ENCODE results near the gene SHKBP1. TPM values are rescaled to one million over a fixed set of nuclear protein-coding genes. Genes with fewer than 3 reads are reported as not detected.
"Not testable (repeated sequence)": the region's sequence is repeated elsewhere in the genome, so short reads cannot be mapped to it uniquely, and the experiment has no call there.

SHKBP1 gene
- total RNA-seq, 2 donors from 2014 or later, result 23.5 to 24.4 TPM

DNA sequence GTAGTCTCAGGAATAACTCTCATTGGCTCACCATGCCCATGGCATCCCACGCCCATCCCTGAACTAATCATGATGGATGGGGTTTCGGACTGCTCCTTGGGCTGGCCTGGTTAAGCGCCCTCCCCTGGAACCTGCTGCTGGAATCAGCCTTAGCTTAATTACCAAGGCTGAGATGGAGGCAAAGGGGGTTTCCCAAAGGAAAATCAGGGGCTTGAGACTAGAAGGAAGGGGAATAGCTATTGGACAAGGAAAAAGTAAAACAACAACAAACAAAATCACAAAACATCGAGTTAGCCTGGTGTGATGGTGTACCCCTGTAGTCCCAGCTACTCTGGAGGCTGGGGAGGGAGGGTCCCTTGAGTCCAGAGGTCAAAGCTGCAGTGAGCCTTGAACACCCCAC lies 25.7 kb upstream of the SHKBP1 start:
- DNase-seq (no peak), ATAC-seq (no peak)
- intact Hi-C loops (cut with DNase I), result no loop called here

- intact Hi-C loops (cut with DNase I), result no loop called here
- DNase-seq, result no peak
- no peak for ATAC-seq
Measured at GRCh38 chr19:40552848-40553247, 23.8 kb upstream of the SHKBP1 start.

- DNase-seq, result no peak
- intact Hi-C loops (cut with DNase I), result no loop called here
- no peak for ATAC-seq
Measured at GRCh38 chr19:40553885-40554857, 22.5 kb upstream of the SHKBP1 start.

DNA sequence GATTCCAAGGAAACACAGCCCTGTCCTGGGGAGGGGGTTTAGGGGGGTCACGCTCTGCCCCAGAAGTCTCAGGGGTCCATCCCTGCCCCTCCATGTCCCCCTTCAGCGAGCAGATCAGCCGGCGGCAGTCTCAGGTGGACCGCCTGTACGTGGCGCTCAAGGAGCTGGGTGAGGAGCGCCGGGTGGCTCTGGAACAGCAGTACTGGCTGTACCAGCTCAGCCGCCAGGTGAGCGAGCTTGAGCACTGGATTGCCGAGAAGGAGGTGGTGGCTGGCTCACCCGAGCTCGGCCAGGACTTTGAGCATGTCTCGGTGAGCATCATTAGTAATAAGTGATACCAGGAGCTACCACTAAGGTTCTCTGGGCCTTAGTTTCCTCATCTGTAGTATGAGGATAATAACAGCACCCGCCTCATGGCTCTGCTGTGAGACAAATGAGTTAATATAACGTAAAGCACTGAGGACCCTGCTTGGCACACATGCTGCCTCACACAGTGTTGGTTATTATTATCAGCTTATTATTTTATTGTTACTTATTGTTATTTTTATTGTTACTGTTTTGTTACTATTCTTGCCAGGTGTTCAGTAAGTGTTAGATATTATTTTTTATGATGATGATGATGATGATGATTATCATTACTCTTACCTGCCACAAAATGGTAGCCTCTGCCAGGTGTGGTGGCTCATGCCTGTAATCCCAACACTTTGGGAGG lies 20.5 kb upstream of the SHKBP1 start:
- DNase-seq, result no peak
- intact Hi-C loops (cut with DNase I), result no loop called here
- ATAC-seq, result no peak

- intact Hi-C loops (cut with DNase I), result no loop called here
- DNase-seq, result no peak
- no peak for ATAC-seq
Measured at GRCh38 chr19:40556953-40557530, 19.6 kb upstream of the SHKBP1 start.

- DNase-seq, result no peak
- ATAC-seq, result no peak
- intact Hi-C loops (cut with DNase I), result no loop called here
Measured at GRCh38 chr19:40559394-40559793, 17.3 kb upstream of the SHKBP1 start.

- intact Hi-C loops (cut with DNase I), result no loop called here
- DNase-seq (no peak), ATAC-seq (no peak)
Measured at GRCh38 chr19:40560092-40560507, 16.6 kb upstream of the SHKBP1 start.

GRCh38 chr19:40561947-40562346 lies 14.7 kb upstream of the SHKBP1 start:
- DNase-seq, result no peak
- intact Hi-C loops (cut with DNase I), result no loop called here
- ATAC-seq, result no peak

DNA sequence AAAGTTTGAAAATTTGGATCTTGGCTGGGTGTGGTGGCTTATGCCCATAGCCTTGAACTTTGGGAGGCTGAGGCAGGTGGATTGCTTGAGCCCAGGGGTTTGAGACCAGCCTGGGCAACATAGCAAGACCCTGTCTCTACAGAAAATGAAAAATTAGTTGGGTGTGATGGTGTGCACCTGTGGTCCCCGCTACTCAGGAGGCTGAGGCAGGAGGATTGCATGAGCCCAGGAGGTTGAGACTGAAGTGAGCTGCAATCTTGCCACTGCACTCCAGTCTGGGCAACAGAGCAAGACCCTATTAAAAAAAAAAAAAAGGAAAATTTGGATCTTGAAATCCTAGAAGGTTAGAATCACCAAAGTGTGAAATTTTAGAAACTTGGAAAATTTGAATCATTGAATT lies 12.1 kb upstream of the SHKBP1 start:
- DNase-seq; intact Hi-C loops (cut with DNase I); ATAC-seq: not testable (repeated sequence)

GRCh38 chr19:40565355-40565754 lies 11.3 kb upstream of the SHKBP1 start:
- ATAC-seq, result no peak

GRCh38 chr19:40565910-40566495 lies 10.7 kb upstream of the SHKBP1 start:
- DNase-seq (no peak), ATAC-seq (no peak)
- intact Hi-C loops (cut with DNase I), result no loop called here

More at GRCh38 chr19:40565355-40565754, 11.3 kb upstream of the SHKBP1 start:
- intact Hi-C loops (cut with DNase I), result no loop called here
- no peak for DNase-seq

DNA sequence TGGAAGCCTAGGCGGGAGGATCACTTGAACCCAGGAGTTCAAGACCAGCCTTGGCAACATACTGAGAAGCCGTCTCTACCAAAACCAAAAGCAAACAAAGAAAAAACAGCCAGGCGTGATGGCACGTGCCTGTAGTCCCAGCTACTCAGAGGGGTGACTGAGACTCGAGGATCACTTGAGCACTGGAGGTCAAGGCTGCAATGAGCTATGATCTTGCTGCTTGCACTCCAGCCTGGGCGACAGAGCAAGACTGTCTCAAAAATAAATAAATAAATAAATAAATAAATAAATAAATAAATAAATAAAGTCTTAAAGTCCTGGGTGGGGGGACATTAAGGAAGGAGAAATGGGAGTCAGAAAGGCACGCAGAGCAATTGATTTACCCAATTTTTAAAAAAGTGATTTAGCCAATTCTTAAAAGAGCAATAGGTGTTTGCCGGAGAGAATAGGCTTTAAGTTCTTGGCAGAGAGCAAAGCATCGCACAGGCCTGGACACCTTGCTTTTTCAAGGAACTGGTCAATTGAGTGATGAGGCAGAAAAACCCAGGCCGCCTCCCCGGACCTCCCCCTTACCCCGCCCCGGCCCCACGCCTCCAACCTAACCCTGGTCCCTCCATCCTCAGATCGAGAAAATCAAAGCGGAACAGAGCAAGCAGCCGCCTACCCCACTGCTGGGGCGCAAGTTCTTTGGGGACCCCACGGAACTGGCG lies 9.5 kb upstream of the SHKBP1 start:
- DNase-seq, result no peak
- ATAC-seq, result no peak
- intact Hi-C loops (cut with DNase I), result no loop called here

GRCh38 chr19:40567750-40568494 lies 8.8 kb upstream of the SHKBP1 start:
- no peak for DNase-seq
- intact Hi-C loops (cut with DNase I), result no loop called here

DNA sequence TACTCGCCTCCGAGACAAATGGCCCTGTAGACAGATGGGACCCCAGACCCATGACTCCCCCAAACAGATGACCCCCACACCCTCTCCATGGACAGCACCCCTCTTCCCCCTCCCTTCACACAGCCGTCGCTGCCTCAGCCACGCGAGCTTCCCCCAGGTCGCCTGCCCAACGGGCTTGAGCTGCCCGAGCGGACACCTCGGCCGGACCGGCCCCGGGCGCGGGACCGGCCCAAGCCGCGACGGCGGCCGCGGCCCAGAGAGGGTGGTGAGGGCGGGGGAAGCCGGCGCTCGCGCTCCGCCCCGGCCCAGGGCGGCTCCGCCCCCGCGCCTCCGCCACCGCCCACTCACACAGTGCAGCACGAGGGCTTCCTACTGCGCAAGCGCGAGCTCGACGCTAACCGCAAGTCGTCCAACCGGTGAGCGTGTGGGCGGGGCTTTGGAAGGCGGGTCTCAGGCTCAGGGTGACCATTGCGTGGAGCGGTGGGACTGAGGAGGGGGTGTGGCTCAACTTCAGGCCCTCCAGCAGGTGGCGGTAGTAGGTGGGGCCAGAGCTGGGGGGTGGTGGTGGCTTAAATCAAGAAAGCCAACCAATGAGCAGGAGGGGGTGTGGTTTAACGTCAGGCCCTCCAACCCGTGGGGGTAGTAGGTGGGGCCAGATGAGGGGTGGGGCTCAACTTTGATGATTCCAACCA lies 6.2 kb upstream of the SHKBP1 start:
- intact Hi-C loops (cut with DNase I), result no loop called here
- ATAC-seq, result peak; percentile 96 to 98
- peak; percentile 100 for DNase-seq

More at GRCh38 chr19:40567750-40568494, 8.8 kb upstream of the SHKBP1 start:
- no peak for ATAC-seq

DNA sequence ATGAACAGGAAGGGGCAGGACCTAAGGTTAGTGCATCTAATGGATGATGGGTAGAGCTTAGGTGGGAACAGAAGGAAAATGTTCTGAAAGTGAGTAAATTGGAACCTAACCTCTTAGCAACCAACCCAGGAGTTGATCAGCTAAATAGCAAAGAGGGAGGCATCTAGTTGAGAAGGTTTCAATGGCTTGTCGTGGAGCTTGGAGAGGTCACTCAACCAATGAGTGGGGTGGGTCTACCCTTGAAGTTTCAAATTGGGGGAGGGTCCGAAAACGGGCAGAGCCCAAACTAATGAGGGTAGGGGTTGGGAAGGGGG lies 5.7 kb upstream of the SHKBP1 start:
- intact Hi-C loops (cut with DNase I), result no loop called here
- no peak for ATAC-seq
- no peak for DNase-seq

- no peak for DNase-seq
- intact Hi-C loops (cut with DNase I), result no loop called here
Measured at GRCh38 chr19:40571831-40572495, 4.7 kb upstream of the SHKBP1 start.

GRCh38 chr19:40575326-40575725 lies 1.3 kb upstream of the SHKBP1 start:
- ATAC-seq, result no peak
- no peak for DNase-seq
- intact Hi-C loops (cut with DNase I), result no loop called here

More at GRCh38 chr19:40571831-40572495, 4.7 kb upstream of the SHKBP1 start:
- ATAC-seq, result no peak

Data from left cardiac atrium (tissue), 4 donors.